OCI-LY1 (cell line): ENCODE measurements around the gene UBIAD1.

Source experiments
- EZH2 ChIP-seq: fragments of 200-600 bp; sonication (generic), shearing (Covaris generic); IDR thresholded peaks from 2 replicates; pipeline ENCODE4 v1.8.0; 2017; ENCODE audit warnings: borderline replicate concordance, mixed run types, mild to moderate bottlenecking, antibody characterized with exemption, low read length, moderate library complexity, mixed read lengths
- TF ChIP-seq, protein P1 (sequence below): fragments of 200-600 bp; sonication (generic), shearing (Covaris generic); IDR thresholded peaks from 2 replicates; pipeline ENCODE4 v1.5.1; 2017; ENCODE audit warnings: mild to moderate bottlenecking, antibody characterized with exemption, low read length, moderate library complexity, mixed read lengths

DNA sequence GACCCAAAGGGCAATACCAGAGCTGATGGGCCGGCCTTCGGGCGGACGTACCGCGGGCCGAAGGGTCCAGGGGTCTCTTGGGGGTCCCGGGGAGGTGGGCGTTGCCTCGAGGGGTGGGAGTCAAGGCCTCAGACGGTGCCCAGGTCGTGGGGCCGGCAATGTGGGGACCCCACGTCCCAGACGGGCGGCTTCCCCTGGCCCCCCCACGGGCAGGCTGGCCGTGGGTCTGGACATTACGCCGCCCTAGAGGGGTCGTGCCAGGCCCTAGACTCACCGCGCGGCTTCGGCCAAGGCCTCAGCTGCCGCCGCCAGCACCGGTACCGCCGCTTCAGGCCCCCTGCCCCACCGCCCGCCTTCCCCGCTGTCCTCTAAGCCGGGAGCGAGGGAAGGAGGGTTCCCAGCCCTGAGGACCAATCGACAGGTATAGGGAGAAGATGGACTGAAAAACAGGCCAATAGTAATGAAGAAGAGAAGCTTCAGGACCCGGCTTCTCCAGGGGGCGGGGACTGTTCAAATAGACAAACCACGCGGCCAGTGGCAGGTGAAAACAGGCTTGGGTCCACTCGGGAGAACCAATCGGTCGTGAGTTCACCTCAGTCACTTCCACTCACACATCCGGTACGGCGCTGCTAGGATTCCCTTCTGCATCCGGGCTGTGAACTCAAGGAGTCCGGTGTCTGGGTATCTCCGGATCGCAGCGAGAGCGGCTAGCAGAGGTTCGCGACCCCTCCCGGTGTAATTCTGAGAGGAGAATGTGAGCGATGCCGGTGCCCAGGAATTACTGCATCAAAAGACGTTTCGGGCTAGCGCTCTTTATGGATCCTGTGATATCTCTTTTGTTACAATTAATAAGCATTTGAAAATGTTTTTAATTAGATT is 10.6 kb upstream of the UBIAD1 start, which contains the start of gene MTOR:
- TF ChIP-seq, protein P1, sequence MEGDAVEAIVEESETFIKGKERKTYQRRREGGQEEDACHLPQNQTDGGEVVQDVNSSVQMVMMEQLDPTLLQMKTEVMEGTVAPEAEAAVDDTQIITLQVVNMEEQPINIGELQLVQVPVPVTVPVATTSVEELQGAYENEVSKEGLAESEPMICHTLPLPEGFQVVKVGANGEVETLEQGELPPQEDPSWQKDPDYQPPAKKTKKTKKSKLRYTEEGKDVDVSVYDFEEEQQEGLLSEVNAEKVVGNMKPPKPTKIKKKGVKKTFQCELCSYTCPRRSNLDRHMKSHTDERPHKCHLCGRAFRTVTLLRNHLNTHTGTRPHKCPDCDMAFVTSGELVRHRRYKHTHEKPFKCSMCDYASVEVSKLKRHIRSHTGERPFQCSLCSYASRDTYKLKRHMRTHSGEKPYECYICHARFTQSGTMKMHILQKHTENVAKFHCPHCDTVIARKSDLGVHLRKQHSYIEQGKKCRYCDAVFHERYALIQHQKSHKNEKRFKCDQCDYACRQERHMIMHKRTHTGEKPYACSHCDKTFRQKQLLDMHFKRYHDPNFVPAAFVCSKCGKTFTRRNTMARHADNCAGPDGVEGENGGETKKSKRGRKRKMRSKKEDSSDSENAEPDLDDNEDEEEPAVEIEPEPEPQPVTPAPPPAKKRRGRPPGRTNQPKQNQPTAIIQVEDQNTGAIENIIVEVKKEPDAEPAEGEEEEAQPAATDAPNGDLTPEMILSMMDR: peak; percentile 21; the same call in 1 of the 2 replicates
- TF ChIP-seq EZH2: no peak
